Measurements from ENCODE around the gene TSPAN32.

DNA sequence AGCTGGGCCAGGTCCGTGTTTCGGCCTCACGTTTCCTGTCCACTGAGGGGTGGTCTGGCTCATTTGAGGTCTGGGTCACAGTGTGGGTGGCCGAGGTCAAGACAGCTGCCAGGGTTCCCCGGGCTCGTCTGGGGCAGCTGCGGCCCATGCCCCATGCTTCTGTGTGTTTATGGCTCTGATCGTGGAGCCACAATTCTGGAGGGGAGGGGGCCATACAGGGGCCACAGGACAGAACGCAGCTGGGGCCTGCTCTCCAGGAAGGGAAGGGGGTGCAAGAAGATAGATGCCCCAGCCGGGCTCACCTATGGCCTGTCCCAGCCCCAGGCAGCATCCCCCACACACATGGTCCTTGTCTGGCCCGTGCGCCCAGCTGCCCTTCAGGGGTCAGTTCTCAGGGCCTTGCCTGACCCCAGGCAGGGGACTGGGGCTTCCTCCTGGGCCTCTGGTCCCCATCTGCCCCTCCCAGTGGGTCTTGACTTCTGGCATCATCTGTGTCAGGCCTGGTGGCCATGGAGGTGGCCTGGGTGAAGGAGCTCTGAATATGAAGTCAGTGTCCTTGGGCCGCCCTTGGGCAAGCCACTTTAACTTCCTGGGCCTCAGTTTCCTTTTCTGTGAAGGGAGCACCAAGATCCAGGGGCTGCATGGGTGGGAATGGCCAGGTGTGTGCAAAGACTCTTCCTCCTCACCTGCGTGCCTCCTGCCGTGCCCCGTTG lies 8.4 kb downstream of the TSPAN32 start:
- TF ChIP-seq, protein P1, sequence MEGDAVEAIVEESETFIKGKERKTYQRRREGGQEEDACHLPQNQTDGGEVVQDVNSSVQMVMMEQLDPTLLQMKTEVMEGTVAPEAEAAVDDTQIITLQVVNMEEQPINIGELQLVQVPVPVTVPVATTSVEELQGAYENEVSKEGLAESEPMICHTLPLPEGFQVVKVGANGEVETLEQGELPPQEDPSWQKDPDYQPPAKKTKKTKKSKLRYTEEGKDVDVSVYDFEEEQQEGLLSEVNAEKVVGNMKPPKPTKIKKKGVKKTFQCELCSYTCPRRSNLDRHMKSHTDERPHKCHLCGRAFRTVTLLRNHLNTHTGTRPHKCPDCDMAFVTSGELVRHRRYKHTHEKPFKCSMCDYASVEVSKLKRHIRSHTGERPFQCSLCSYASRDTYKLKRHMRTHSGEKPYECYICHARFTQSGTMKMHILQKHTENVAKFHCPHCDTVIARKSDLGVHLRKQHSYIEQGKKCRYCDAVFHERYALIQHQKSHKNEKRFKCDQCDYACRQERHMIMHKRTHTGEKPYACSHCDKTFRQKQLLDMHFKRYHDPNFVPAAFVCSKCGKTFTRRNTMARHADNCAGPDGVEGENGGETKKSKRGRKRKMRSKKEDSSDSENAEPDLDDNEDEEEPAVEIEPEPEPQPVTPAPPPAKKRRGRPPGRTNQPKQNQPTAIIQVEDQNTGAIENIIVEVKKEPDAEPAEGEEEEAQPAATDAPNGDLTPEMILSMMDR (optimal IDR thresholded peaks at IDR 0.05 in 1 of 3, IDR thresholded peaks at IDR 0.05 in 1 of 3, conservative IDR thresholded peaks at IDR 0.05 in 1 of 3; ENCODE audit: extremely low read depth in 1 of 3, insufficient read depth in 2 of 3, low read length in 3 of 3) = no peak
- no peak for TF ChIP-seq EZH2 (IDR thresholded peaks at IDR 0.05; ENCODE audit: low read length)

Data from keratinocyte (primary cell).